Gastroesophageal sphincter (tissue), 4 donors: ENCODE data around the gene NFAT5. TPM values are rescaled to one million over a fixed set of nuclear protein-coding genes. Genes with fewer than 3 reads are reported as not detected.

Experiments used
- small RNA-seq, 4 donors: library from RNA; depleted of rRNA; stranded (forward); fragments of <200 nt; gene quantifications; one replicate each; pipeline ENCODE3, GENCODE V24; 2016
- total RNA-seq, 4 donors: library from RNA; depleted of rRNA; stranded (reverse); fragments of >200 nt; gene quantifications; one replicate each; pipeline ENCODE4 v1.1.0, GENCODE V29; 2016

The NFAT5 gene
- total RNA-seq, 4 donors from 2014 or later = 43.8 to 79.1 (median 59.5) TPM

Small RNA genes lying within 50 kb of the gene (small RNA-seq; reads per million reads assigned to genes)
- 0 reads per million in 4 donors for gene MIR1538

Other genes with a start within 250 kb of the NFAT5 start
- gene PDF, start 235.4 kb upstream of the NFAT5 start, total RNA-seq = 10 to 100 TPM in 3 of 4 donors, under 1 TPM in 1; 0.49 to 16.0 (median 13.7) TPM
- gene COG8, start 226.4 kb upstream of the NFAT5 start, total RNA-seq = 10 to 100 TPM; 33.3 to 48.6 (median 43.5) TPM
- gene NIP7, start 226.2 kb upstream of the NFAT5 start, total RNA-seq = 10 to 100 TPM in 3 of 4 donors, 1 to 10 TPM in 1; 7.5 to 18.9 (median 15.0) TPM
- 1 to 10 TPM in 1 of 4 donors, not detected in 3; 2.2 TPM for gene TMED6, start 214.2 kb upstream of the NFAT5 start, total RNA-seq
- gene TERF2, start 180.0 kb upstream of the NFAT5 start, total RNA-seq = 10 to 100 TPM; 14.4 to 27.5 (median 14.7) TPM
- 10 to 100 TPM; 33.4 to 63.8 (median 37.8) TPM for gene CYB5B, start 141.3 kb upstream of the NFAT5 start, total RNA-seq
- gene NQO1, start 160.6 kb downstream of the NFAT5 start, total RNA-seq = 100 to 1,000 TPM in 1 of 4 donors, 10 to 100 TPM in 3; 51.3 to 120 (median 79.9) TPM
- gene NOB1, start 189.0 kb downstream of the NFAT5 start, total RNA-seq = 10 to 100 TPM; 23.4 to 31.4 (median 27.1) TPM
- 10 to 100 TPM; 23.4 to 31.9 (median 28.8) TPM for gene WWP2, start 196.4 kb downstream of the NFAT5 start, total RNA-seq